ENCODE measurements around the gene LY6G5C. TPM values are rescaled to one million over a fixed set of nuclear protein-coding genes. Genes with fewer than 3 reads are reported as not detected.

LY6G5C gene
- total and polyA plus RNA-seq, 2 experiments from 2014 or later = 0.54 to 9.0 TPM

DNA sequence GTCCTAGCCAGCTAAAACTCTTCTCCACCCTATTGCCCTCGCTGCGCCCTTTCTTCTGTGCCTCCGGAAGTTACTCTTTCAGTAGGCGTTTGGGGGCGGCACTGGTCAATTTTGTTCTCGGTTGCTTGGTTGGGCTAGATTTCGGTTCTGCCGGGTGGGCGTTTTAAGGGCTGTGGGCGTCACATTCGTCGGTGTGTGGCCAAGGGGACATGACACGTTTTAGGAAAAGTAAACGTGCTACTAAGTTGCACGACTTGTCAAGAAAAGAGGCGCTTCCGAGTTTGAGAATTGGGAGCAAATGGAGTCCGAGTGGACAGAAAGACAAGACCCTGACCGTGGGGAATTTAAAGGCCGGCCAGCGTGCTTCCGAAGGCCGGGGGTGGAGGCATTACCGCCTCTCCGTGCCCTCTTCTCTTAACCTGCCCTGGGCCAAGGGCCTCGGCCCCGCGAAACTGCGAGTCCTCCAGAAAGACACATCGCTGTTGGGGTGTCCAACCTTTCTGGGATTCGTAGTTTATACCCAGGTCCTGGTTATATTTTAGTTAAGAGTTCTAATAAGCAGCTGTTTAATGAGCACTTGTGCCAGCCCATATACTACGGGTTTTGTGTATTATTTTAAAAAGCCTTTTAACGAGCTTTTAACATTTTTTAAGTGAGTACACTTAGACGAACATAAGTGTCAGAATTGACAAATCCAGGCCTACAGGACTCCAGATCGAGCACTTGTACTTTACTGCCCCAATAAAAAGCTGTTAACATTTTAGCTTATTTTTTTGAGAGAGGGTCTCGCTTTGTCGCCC, 27.7 kb downstream of the LY6G5C start:
- TF ChIP-seq, protein P1, sequence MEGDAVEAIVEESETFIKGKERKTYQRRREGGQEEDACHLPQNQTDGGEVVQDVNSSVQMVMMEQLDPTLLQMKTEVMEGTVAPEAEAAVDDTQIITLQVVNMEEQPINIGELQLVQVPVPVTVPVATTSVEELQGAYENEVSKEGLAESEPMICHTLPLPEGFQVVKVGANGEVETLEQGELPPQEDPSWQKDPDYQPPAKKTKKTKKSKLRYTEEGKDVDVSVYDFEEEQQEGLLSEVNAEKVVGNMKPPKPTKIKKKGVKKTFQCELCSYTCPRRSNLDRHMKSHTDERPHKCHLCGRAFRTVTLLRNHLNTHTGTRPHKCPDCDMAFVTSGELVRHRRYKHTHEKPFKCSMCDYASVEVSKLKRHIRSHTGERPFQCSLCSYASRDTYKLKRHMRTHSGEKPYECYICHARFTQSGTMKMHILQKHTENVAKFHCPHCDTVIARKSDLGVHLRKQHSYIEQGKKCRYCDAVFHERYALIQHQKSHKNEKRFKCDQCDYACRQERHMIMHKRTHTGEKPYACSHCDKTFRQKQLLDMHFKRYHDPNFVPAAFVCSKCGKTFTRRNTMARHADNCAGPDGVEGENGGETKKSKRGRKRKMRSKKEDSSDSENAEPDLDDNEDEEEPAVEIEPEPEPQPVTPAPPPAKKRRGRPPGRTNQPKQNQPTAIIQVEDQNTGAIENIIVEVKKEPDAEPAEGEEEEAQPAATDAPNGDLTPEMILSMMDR (IDR thresholded peaks at IDR 0.05; ENCODE audit: low read depth, low read length) = peak; percentile 12
- H3K27me3 ChIP-seq = no peaks in the 10 kb centered on the region
- H3K36me3 ChIP-seq = peaks cover 16% of the 10 kb centered on the region
- peak in 1 of 2 donors; percentile 93 for DNase-seq (ENCODE audit: low read depth in 1 of 2, low spot score in 1 of 2)
- H3K27ac ChIP-seq = peak overlapping the region; percentile 98
- H3K9me3 ChIP-seq (ENCODE audit: low read depth) = no peaks in the 10 kb centered on the region
- H3K4me1 ChIP-seq (ENCODE audit: low read depth) = peaks cover 7% of the 10 kb centered on the region
- peak overlapping the region; percentile 53 for H3K4me3 ChIP-seq

DNA sequence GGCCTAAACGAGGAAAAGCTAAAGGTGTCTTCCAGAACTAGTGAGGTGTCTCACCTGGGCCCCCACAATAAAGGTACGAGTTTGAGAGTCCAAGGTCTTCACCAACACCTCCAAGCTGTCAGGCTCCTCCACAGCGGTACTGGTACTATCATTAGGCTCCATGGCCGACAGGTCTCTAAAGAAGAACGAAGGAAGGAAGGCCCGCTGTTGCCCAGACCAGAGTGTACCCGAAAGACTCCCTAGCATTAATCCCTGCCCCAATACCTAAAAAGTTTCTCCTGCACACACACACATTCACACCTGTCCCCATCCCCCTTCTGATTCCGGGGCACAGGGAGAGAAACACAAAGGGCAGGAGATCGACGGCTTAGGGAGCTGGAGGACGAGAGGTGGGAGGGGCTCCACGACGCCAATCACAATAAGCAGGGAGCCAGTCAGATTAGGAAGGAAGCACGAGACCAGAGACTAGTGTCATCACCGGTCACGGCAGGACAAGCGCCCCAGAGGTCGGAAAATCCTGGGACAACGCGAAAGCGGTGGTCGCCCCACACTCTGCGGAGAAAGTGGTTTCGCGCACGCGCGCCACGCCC, 29.2 kb downstream of the LY6G5C start:
- DNase-seq (ENCODE audit: low read depth in 1 of 2, low spot score in 1 of 2) = peak; percentile 81 to 85

DNA sequence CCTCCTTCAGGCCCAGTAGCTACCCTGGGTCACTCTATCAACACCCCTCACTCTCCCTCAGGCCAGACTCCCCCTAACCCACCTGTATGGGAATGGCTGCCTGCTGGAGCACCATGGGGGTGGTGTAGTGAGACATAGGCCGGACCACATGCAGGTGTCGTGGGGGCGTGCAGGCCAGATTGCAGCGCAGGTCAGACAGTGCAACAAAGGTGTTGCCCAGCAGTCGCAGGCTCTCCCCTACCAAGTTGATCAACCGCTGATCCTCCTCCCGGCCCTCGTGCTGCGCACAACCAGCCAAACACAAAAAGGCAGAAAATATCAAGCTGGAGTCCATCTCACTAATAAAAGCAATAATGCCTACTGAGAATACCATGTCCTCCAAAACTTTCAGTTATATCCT, 35.5 kb downstream of the LY6G5C start:
- no peak overlapping the region for H3K27ac ChIP-seq
- DNase-seq (ENCODE audit: low read depth in 1 of 2, low spot score in 1 of 2) = no peak
- TF ChIP-seq, protein P1 (IDR thresholded peaks at IDR 0.05; ENCODE audit: low read depth, low read length) = no peak
- H3K27me3 ChIP-seq = no peaks in the 10 kb centered on the region
- no peaks in the 10 kb centered on the region for H3K9me3 ChIP-seq (ENCODE audit: low read depth)
- no peaks in the 10 kb centered on the region for H3K4me1 ChIP-seq (ENCODE audit: low read depth)
- H3K36me3 ChIP-seq = peaks cover 77% of the 10 kb centered on the region
- no peak overlapping the region for H3K4me3 ChIP-seq

More for the DNA sequence above, 29.2 kb downstream of the LY6G5C start:
- H3K4me1 ChIP-seq (ENCODE audit: low read depth) = peaks cover 7% of the 10 kb centered on the region
- H3K27me3 ChIP-seq = no peaks in the 10 kb centered on the region
- no peaks in the 10 kb centered on the region for H3K9me3 ChIP-seq (ENCODE audit: low read depth)
- peak overlapping the region; percentile 53 for H3K4me3 ChIP-seq
- peak overlapping the region; percentile 98 for H3K27ac ChIP-seq
- H3K36me3 ChIP-seq = peaks cover 27% of the 10 kb centered on the region
- TF ChIP-seq, protein P1 (IDR thresholded peaks at IDR 0.05; ENCODE audit: low read depth, low read length) = no peak

DNA sequence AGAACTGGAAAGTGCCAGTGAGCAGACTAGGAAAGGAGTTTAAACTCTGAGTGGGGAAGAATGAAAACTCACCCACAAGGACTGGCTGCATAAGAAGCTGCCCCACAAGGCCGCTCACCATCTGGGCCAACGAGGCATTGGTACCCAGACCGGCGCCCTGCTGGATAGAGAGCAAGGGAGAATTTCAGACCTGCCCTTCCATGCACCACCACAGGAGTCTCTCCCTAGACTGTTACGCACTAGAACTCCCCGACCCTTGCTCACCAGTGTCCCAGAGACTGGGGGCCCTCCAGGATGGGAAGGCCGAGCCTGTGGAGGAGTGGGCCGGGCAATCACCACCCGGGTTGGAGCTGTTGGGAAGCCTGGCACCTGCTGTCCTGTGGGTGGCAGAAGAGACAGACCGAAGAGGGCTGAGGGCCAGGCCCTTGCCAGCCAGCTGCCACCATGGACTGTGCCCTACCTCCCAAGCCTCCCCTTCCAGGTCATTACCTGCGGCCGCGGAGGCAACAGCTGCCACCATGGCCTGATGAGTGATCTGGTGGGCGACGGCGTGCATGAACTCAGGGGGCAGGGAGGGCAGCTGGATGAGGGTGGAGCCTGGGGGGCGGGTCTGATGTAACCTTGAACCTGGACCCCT, 36.9 kb downstream of the LY6G5C start:
- DNase-seq (ENCODE audit: low read depth in 1 of 2, low spot score in 1 of 2) = no peak
- Histone ChIP-seq H3K4me1 (ENCODE audit: low read depth) (no peaks in the 10 kb centered on the region), H3K4me3 (no peak overlapping the region), H3K36me3 (peaks cover 82% of the 10 kb centered on the region), H3K27ac (no peak overlapping the region), H3K9me3 (ENCODE audit: low read depth) (no peaks in the 10 kb centered on the region), H3K27me3 (no peaks in the 10 kb centered on the region)
- TF ChIP-seq, protein P1 (IDR thresholded peaks at IDR 0.05; ENCODE audit: low read depth, low read length) = no peak

DNA sequence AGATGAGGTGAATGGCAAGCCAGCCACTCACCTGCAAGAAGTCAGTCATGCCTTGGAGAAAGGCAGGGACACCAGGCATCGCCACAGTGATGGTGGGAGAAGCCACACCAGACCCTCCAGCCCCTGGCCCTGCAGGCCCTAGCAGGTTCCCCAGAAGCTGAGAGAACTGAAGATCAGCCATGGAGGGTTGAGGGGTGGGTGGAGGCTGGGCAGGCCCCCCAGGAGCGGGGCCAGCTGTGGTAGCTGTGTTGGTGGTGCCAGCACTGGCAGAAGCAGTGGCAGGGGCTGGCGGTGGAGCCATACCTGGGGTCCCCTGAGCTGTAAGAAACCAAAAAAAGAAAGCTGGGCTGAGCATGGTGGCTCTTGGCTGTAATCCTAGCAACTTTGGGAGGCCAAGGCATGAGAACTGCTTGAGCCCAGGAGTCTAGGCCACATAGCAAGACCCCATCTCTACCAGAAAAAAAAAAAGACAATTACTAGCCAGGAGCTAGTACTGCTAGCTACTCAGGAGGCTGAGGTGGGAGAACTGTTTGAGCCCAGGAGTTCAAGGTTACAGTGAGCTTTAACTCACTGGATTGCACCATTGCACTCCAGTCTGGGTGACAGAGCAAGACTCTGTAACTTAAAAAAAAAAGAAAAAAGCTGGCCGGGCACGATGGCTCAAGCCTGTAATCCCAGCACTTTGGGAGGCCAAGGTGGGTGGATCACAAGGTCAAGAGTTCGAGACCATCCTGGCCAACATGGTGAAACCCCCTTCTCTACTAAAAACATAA, 37.9 kb downstream of the LY6G5C start:
- TF ChIP-seq, protein P1 (IDR thresholded peaks at IDR 0.05; ENCODE audit: low read depth, low read length) = no peak
- Histone ChIP-seq H3K36me3 (peaks cover 80% of the 10 kb centered on the region), H3K9me3 (ENCODE audit: low read depth) (no peaks in the 10 kb centered on the region), H3K4me1 (ENCODE audit: low read depth) (no peaks in the 10 kb centered on the region), H3K27ac (no peak overlapping the region), H3K4me3 (no peak overlapping the region), H3K27me3 (no peaks in the 10 kb centered on the region)
- no peak for DNase-seq (ENCODE audit: low read depth in 1 of 2, low spot score in 1 of 2)

Data from cardiac muscle cell (in vitro differentiated cells and primary cell).